Transverse colon (tissue), 3 donors: ENCODE measurements around the gene ADCY5.

Experiments
- POLR2A ChIP-seq: fragments of 450-650 bp; IDR thresholded peaks from one replicate; pipeline ENCODE4 v1.6.1; 2016; ENCODE audit warnings: antibody characterized with exemption, mild to moderate bottlenecking, moderate library complexity
- TF ChIP-seq, protein P1 (sequence below), 5 experiments: fragments of 200-600 bp in 3 of 5; fragments of 450-650 bp in 2 of 5; sonication (generic) in 3 of 5; IDR thresholded peaks; 1 replicate in 2 of 5; 2 replicates in 3 of 5; pipeline ENCODE4 v1.5.1; 2016 to 2017; ENCODE audit warnings: antibody characterized with exemption in 5 of 5, inconsistent platforms in 3 of 5, mild to moderate bottlenecking in 2 of 5, moderate library complexity in 1 of 5

DNA sequence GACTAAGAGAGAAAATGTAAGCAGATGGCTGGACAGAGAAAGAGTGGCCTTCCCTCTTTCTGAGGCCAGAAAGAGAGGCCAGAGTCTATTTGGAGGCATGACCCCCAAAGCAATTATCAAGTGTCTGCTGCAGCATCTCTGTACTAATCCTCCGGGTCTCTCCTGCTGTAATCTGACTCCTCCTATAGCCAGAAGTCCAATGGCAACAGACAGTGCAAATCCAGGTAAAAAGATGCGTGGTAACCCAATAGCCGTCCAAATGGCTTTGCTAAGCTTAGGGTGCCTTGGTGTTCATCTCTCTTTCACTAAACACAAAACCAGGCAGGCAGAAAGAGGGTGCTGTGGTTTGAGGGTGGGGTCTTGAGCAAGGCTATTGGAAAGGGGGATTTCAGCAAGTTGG is 91.6 kb downstream of the ADCY5 start:
- TF ChIP-seq POLR2A, result no peak
- TF ChIP-seq, protein P1, sequence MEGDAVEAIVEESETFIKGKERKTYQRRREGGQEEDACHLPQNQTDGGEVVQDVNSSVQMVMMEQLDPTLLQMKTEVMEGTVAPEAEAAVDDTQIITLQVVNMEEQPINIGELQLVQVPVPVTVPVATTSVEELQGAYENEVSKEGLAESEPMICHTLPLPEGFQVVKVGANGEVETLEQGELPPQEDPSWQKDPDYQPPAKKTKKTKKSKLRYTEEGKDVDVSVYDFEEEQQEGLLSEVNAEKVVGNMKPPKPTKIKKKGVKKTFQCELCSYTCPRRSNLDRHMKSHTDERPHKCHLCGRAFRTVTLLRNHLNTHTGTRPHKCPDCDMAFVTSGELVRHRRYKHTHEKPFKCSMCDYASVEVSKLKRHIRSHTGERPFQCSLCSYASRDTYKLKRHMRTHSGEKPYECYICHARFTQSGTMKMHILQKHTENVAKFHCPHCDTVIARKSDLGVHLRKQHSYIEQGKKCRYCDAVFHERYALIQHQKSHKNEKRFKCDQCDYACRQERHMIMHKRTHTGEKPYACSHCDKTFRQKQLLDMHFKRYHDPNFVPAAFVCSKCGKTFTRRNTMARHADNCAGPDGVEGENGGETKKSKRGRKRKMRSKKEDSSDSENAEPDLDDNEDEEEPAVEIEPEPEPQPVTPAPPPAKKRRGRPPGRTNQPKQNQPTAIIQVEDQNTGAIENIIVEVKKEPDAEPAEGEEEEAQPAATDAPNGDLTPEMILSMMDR (IDR thresholded peaks at IDR 0.05), result no peak
